Measurements from ENCODE around the gene OPHN1.

DNA sequence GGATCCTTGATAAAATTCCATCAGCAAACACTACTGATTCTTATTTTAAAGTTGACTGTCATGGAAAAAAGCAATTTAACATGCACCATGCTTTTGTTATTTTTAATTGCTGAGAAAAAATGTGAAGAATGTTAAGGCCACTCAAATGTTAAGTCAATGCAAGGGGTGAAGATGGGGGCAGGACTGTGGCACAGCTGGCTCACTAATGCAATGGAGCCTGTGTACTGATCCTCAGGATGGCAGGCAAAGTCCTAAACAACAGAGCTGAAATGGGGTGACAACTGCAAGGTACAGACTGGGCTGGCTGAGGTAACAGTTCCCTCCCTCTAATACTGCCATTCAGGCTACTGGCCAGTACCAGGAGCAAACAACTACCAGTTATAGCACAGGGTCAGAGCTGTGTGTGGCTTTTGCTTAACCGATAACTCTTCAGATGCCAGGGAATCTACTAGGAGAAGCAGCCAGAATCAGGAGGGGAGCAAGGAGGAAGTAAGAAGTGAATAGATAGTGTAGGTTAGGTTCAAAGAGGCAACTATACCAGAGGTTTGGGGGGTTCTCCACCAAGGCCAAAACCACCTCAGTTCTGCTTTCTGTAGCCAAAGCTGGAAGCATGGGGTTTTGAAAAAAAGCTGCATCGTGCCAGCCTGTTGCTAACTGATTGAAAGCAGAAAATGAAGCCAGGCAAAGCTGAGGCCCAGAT, 372.6 kb downstream of the OPHN1 start:
- TF ChIP-seq, protein P1, sequence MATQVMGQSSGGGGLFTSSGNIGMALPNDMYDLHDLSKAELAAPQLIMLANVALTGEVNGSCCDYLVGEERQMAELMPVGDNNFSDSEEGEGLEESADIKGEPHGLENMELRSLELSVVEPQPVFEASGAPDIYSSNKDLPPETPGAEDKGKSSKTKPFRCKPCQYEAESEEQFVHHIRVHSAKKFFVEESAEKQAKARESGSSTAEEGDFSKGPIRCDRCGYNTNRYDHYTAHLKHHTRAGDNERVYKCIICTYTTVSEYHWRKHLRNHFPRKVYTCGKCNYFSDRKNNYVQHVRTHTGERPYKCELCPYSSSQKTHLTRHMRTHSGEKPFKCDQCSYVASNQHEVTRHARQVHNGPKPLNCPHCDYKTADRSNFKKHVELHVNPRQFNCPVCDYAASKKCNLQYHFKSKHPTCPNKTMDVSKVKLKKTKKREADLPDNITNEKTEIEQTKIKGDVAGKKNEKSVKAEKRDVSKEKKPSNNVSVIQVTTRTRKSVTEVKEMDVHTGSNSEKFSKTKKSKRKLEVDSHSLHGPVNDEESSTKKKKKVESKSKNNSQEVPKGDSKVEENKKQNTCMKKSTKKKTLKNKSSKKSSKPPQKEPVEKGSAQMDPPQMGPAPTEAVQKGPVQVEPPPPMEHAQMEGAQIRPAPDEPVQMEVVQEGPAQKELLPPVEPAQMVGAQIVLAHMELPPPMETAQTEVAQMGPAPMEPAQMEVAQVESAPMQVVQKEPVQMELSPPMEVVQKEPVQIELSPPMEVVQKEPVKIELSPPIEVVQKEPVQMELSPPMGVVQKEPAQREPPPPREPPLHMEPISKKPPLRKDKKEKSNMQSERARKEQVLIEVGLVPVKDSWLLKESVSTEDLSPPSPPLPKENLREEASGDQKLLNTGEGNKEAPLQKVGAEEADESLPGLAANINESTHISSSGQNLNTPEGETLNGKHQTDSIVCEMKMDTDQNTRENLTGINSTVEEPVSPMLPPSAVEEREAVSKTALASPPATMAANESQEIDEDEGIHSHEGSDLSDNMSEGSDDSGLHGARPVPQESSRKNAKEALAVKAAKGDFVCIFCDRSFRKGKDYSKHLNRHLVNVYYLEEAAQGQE (IDR thresholded peaks at IDR 0.05; ENCODE audit: insufficient read depth in 1 of 2, low read depth in 2 of 2, low read length in 2 of 2) = no peak
- TF ChIP-seq POLR2AphosphoS5 (IDR thresholded peaks at IDR 0.05; ENCODE audit: low read depth, low read length) = no peak
